NT2/D1 (cell line): Measurements from ENCODE around the gene SPRYD3.
A peak's percentile ranks its signal among the peaks of the same experiment; 100 is the strongest.

Source experiments
- DNase-seq: peaks from one replicate; pipeline ENCODE4 v3.0.0-alpha.2; 2011; ENCODE audit warnings: low read depth, low spot score
- H3K27me3 ChIP-seq: 2 replicates; pipeline ENCODE4 v1.6.0; 2011; ENCODE audit warnings: mild to moderate bottlenecking; ENCODE audit not compliant: insufficient read length, insufficient read depth
- H3K36me3 ChIP-seq: 2 replicates; pipeline ENCODE4 v1.6.1; 2011; ENCODE audit warnings: mild to moderate bottlenecking, low read length, mixed read lengths; ENCODE audit not compliant: insufficient read depth, insufficient read length
- H3K4me1 ChIP-seq: 2 replicates; pipeline ENCODE4 v1.5.1; 2011; ENCODE audit not compliant: insufficient read depth, insufficient read length
- H3K4me3 ChIP-seq: 2 replicates; pipeline ENCODE4 v1.5.1; 2011; ENCODE audit warnings: low read depth; ENCODE audit not compliant: insufficient read length
- H3K9ac ChIP-seq: 2 replicates; pipeline ENCODE4 v1.6.0; 2011; ENCODE audit warnings: low read depth; ENCODE audit not compliant: insufficient read length
- H3K9me3 ChIP-seq: 2 replicates; pipeline ENCODE4 v1.5.1; 2011; ENCODE audit warnings: mild to moderate bottlenecking, low read length; ENCODE audit not compliant: insufficient read depth
- SUZ12 ChIP-seq: IDR thresholded peaks from 2 replicates; pipeline ENCODE4 v1.6.1; 2011; ENCODE audit not compliant: insufficient read length, insufficient read depth; ENCODE audit errors: extremely low read depth
- YY1 ChIP-seq: IDR thresholded peaks from 2 replicates; pipeline ENCODE4 v1.6.1; 2011; ENCODE audit not compliant: insufficient read length, insufficient read depth
- ZNF274 ChIP-seq: IDR thresholded peaks from 2 replicates; pipeline ENCODE4 v1.6.1; 2011; ENCODE audit warnings: mild to moderate bottlenecking, low read depth, low read length

SPRYD3 gene

DNA sequence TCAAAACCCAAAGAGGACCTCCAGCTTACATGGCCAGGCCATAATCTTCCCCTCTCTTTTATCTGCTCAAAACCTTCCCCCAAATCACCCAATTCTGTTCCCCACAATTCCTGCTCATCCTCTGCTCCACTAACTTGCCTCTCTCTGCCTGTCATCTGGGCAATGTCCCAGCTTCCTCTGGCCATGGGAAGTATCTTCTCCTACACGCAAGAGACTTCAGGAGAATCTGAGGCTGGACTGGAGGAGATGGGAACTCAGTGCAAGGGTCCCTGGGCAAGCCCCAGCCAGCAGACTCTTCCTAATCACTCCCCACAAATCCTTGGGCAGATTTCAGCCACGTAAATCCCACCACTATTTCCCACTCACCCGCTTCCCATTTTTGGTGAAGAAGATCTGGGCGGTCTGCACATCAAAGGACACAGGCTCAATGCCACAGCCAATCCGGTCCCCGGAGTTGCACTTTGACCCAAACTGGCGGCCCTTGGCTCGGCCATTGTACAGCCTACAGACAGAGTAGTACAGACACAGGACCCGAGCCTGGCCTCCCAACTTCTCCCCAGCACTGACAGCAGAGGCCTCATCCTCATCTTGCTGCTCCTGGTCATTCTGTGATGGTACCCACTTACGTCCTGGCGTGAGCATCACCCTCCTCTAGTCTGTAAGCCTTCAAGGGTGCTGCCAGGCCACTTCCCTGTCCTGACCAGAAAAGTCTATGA, 4.7 kb downstream of the SPRYD3 start:
- peaks cover 29% of the 10 kb centered on the region for H3K4me1 ChIP-seq
- no peaks in the 10 kb centered on the region for H3K9me3 ChIP-seq
- H3K4me3 ChIP-seq, result no peak overlapping the region
- H3K27me3 ChIP-seq, result no peaks in the 10 kb centered on the region
- H3K36me3 ChIP-seq, result peaks cover 30% of the 10 kb centered on the region
- DNase-seq, result no peak
- TF ChIP-seq YY1 (no peak), ZNF274 (no peak), SUZ12 (no peak)
- H3K9ac ChIP-seq, result no peak overlapping the region

DNA sequence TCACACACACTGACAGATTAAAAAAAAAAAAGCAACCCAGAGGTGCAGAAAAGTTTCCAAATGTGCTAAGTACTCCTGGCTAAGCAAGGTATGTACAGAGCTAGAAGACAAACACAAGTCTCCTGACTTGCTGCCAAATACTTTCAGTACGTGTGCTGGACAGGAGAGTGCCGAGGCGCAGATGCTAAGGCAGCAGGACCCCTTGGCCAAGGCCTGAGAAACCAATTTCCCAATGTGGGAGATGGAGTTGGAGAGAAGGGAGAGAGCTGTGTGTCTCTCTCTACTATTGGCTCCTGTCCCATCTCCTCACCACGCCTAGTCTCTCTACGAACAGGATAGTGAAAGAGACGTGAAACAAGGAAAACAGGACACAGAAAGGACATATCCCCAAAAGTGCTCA, 5.3 kb downstream of the SPRYD3 start:
- H3K4me3 ChIP-seq, result no peak overlapping the region
- TF ChIP-seq YY1 (no peak), ZNF274 (no peak), SUZ12 (no peak)
- no peak for DNase-seq
- no peak overlapping the region for H3K9ac ChIP-seq
- H3K27me3 ChIP-seq, result no peaks in the 10 kb centered on the region
- peaks cover 30% of the 10 kb centered on the region for H3K36me3 ChIP-seq
- no peaks in the 10 kb centered on the region for H3K9me3 ChIP-seq
- H3K4me1 ChIP-seq, result peaks cover 34% of the 10 kb centered on the region

DNA sequence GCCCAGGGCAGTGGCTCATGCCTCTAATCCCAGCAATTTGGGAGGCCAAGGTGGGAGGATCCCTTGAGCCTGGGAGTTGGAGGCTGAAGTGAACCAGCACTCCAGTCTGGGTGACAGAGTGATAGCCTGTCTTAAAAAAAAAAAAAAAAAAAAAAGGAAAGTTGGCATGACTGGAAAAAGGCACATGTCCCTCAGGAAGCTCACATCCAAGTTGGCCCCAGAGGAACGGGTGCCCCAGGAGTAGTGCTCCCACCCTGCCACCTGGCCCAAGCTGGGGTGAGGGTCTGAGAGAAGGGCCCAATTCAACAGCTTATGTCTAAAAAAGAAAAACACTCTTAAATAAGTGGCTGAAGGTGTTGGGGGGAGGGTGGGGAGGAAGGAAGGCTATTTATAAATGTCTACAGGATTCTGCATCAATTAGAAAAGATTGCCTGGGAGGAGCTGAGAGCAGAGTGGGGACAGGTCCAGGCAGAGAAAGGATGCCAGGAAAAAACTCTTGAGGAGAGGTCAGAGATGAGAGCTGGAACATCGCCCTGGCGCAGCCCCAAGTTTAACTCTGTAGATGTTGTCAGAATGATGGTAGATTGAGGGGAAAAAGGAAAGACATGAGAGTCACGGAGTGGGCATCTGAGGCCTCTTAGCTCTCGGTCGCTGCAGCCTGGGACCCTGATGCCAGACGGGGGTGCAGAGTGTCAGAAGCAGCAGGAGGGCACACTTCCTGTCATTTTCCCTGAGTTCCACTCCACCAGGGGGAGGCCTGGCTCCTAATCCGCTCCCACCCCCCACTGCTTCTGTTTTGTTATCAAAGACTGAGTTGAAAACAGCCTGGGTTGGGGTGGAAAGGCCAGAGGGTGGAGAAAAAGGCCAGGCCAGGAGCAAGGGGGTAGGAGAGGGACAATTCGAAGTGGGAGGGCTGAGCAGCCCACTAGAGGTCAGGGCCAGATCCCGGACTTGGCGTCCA, 7.3 kb downstream of the SPRYD3 start:
- DNase-seq, result no peak
- no peak overlapping the region for H3K4me3 ChIP-seq
- no peaks in the 10 kb centered on the region for H3K9me3 ChIP-seq
- TF ChIP-seq ZNF274 (no peak), YY1 (no peak), SUZ12 (no peak)
- peak overlapping the region; percentile 23 for H3K9ac ChIP-seq
- peaks cover 30% of the 10 kb centered on the region for H3K36me3 ChIP-seq
- no peaks in the 10 kb centered on the region for H3K27me3 ChIP-seq
- H3K4me1 ChIP-seq, result peaks cover 39% of the 10 kb centered on the region

DNA sequence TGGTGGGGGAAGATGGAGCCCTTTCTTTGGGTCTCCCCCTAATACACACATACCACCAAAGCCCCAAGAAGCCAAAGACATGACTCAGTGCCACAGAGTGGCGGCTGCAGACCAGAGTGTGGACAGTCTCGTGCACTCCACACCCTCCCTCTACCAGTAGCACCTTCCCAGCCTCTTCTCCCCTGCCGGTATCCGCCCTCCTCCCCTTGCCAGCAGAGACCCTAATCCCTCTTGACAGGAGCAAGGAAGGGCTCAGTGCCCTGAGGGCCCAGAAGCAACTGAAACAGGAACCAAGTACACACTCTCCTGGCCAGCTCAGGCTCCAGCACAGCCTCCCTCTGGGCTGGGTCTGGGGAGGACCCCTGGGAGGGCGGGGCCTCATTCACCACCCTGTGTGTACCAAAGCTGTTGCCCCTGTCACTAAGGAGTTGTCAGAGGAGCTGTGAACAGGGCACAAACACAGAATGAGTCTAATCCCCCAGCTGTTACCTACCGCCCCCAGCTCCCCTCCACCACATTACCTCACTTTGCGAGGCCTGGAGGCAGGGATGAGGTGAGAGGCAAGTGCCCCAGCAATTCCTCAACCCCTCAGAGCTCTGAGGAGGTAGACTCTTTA, 8.2 kb downstream of the SPRYD3 start:
- H3K27me3 ChIP-seq, result no peaks in the 10 kb centered on the region
- no peaks in the 10 kb centered on the region for H3K9me3 ChIP-seq
- H3K4me3 ChIP-seq, result no peak overlapping the region
- peaks cover 31% of the 10 kb centered on the region for H3K36me3 ChIP-seq
- peaks cover 41% of the 10 kb centered on the region for H3K4me1 ChIP-seq
- TF ChIP-seq SUZ12 (no peak), YY1 (no peak), ZNF274 (no peak)
- peak overlapping the region; percentile 23 for H3K9ac ChIP-seq
- no peak for DNase-seq

DNA sequence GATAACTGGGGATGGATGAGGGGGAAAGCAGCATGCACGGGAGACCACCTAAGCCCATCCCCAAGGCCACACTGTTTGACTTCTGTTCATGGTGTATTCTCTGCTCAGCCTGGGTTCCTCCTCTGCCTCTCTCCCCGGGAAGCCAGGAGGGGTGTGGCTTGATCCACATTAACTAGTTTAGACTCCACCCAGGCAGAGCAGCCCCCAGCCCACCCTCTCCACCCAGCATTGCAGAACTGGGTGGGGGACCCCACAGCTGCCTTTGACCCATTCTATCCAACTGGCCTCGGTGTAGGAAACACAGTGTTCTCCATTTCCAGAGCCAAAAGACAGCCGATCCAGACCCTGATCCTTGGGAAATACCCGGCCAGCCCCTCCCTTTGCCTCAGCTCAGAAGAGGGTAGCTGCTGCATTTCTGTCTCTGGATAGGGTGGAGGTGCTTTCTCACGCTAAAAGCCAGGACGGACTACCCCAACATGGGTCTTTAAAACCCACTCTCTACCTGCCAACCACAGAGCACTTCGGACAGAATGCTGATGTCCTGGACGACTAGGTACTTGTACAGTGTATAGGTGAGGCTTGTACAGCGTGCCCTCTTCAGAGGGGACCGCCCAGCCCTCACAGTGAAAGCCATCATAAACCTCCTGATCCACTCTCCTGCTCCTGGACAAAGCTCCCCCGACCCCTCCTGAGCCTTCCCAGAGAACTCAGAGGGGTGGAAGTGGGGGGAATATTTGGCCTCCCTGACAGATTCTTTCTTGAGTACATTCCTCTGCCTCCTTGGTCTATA, 9.4 kb downstream of the SPRYD3 start:
- TF ChIP-seq ZNF274, result no peak
- no peak for TF ChIP-seq SUZ12
- no peak for TF ChIP-seq YY1

DNA sequence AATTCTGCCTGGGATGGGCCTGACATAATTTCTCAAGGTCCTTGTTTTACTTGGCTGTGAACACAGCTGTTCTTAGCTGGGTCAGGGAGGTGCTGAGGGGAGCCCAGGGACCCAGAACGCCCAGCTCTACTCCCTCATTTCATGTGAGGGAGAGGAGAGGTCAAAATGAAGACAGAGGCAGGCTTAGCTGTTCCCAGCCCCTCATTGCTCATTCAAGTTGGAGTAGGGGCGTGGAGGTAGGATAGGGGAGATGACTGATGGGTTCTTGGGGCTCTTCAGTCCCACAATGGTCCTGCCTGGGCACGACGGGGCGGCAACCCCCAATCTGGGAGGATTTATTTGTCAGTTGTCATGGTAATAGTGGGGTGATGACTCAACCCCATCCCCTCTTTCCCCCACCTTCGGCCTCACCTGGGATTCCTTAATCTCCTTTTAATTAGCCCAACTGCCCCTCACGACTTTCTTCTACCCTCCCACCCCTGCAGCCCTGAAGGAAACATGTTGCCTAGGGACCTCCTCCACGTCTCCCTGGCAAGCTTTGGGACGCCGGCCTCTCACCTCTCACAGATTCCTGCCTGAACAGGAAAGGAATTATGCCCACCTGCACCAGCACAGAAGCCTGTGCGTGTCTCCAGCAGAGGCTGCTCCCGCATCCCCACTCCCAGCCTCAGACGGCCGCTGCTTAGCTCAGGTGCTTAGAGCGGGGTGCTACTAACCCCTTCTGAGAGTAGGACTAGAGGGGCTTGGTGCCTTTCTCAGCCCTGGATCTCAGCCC, 10.2 kb downstream of the SPRYD3 start:
- Histone ChIP-seq H3K36me3 (peaks cover 35% of the 10 kb centered on the region), H3K9ac (no peak overlapping the region), H3K4me1 (peaks cover 41% of the 10 kb centered on the region), H3K9me3 (no peaks in the 10 kb centered on the region), H3K4me3 (no peak overlapping the region), H3K27me3 (no peaks in the 10 kb centered on the region)
- TF ChIP-seq YY1, result no peak
- no peak for TF ChIP-seq SUZ12
- no peak for TF ChIP-seq ZNF274
- no peak for DNase-seq

More for the DNA sequence above, 9.4 kb downstream of the SPRYD3 start:
- H3K9me3 ChIP-seq, result no peaks in the 10 kb centered on the region
- peaks cover 40% of the 10 kb centered on the region for H3K36me3 ChIP-seq
- peaks cover 41% of the 10 kb centered on the region for H3K4me1 ChIP-seq
- H3K4me3 ChIP-seq, result no peak overlapping the region
- H3K27me3 ChIP-seq, result no peaks in the 10 kb centered on the region
- DNase-seq, result no peak
- H3K9ac ChIP-seq, result no peak overlapping the region
